HepG2 (cell line): Measurements from ENCODE around the gene CHCHD1. TPM values are rescaled to one million over a fixed set of nuclear protein-coding genes. Genes with fewer than 3 reads are reported as not detected.
A peak's percentile ranks its signal among the peaks of the same experiment; 100 is the strongest.

Source experiments
- ATAC-seq: fragments of 200-7000 bp; cut with Tn5 transposase; 3 replicates; pipeline ENCODE4 v1.9.1; 2020; ENCODE audit warnings: mild to moderate bottlenecking, moderate library complexity
- BruUV-seq: library from RNA; stranded (reverse); fragments of 400-500 nt; replicated peaks from 2 replicates; lab custom pipeline; 2021; lab: Mats Ljungman, UMichigan
- CTCF ChIA-PET: fragments of 300-600 bp; formaldehyde crosslinking; extraction: SDS; loops from one replicate; lab custom pipeline; 2021; ENCODE audit warnings: low total read pairs, inconsistent platforms, low intra/inter-chr PET ratio; lab: Yijun Ruan, JAX
- POLR2A ChIA-PET: fragments of 350-600 bp; sonication (Branson Sonifier 250); formaldehyde crosslinking; loops from one replicate; lab custom pipeline; 2020; ENCODE audit warnings: antibody characterized with exemption, inconsistent platforms; lab: Yijun Ruan, JAX
- DNase-seq: peaks from one replicate; pipeline ENCODE4 v3.0.0-alpha.2; 2015; ENCODE audit warnings: low spot score
- FAIRE-seq: peaks from 3 replicates; lab custom pipeline; 2011; peaks lifted over from hg19 to GRCh38; lab: Jason Lieb, UNC
- H2AFZ ChIP-seq: one replicate; pipeline ENCODE4 v1.6.1; 2011; ENCODE audit warnings: low read length, inconsistent platforms
- H3K27ac ChIP-seq: fragments of 300-600 bp; 3 replicates; pipeline ENCODE4 v1.8.0; 2011; ENCODE audit warnings: mixed run types, mild to moderate bottlenecking, mixed read lengths, low read length, inconsistent platforms; ENCODE audit not compliant: insufficient read depth; ENCODE audit errors: extremely low read length
- H3K27me3 ChIP-seq, 2 experiments: fragments of 200-600 bp in 1 of 2; 2 replicates in 1 of 2; 3 replicates in 1 of 2; pipeline versions ENCODE4 v1.6.0 to v1.8.0; 2011; ENCODE audit warnings: low read length in 2 of 2, mild to moderate bottlenecking in 2 of 2, moderate library complexity in 2 of 2, inconsistent platforms in 1 of 2; ENCODE audit not compliant: insufficient read depth in 2 of 2, control insufficient read depth in 1 of 2
- H3K36me3 ChIP-seq, 2 experiments: fragments of 200-600 bp in 1 of 2; replicated peaks in 1 of 2; 2 replicates in 1 of 2; 3 replicates in 1 of 2; pipeline versions ENCODE4 v1.5.1 to v1.8.0; 2011; ENCODE audit warnings: low read length in 2 of 2, inconsistent platforms in 1 of 2; ENCODE audit not compliant: insufficient read depth in 2 of 2, control insufficient read depth in 1 of 2
- H3K4me1 ChIP-seq: 2 replicates; pipeline ENCODE4 v1.5.1; 2012; ENCODE audit warnings: low read length, inconsistent platforms; ENCODE audit not compliant: insufficient read depth
- H3K4me2 ChIP-seq: 2 replicates; pipeline ENCODE4 v1.6.0; 2011; ENCODE audit warnings: low read depth, low read length, inconsistent platforms
- H3K4me3 ChIP-seq, 3 experiments: fragments of 200-600 bp in 1 of 3; sonication (generic), shearing (Covaris generic) in 1 of 3; replicated peaks in 1 of 3; 2 replicates each; pipeline ENCODE4 v1.5.1; 2011 to 2016; ENCODE audit warnings: low read length in 3 of 3, inconsistent platforms in 2 of 3, low read depth in 2 of 3, mild to moderate bottlenecking in 2 of 3, control low read depth in 1 of 3, mixed read lengths in 1 of 3; ENCODE audit not compliant: insufficient read depth in 1 of 3
- H3K79me2 ChIP-seq: one replicate; pipeline ENCODE4 v1.6.1; 2011; ENCODE audit warnings: low read length, inconsistent platforms; ENCODE audit not compliant: insufficient read depth
- H3K9ac ChIP-seq: 2 replicates; pipeline ENCODE4 v1.6.0; 2011; ENCODE audit warnings: mild to moderate bottlenecking, low read depth, low read length, inconsistent platforms; ENCODE audit not compliant: insufficient read depth
- H3K9me3 ChIP-seq: 2 replicates; pipeline ENCODE4 v1.5.1; 2012; ENCODE audit warnings: mild to moderate bottlenecking, low read length
- H4K20me1 ChIP-seq: 2 replicates; pipeline ENCODE4 v1.6.0; 2011; ENCODE audit warnings: inconsistent platforms, mild to moderate bottlenecking, low read length, moderate library complexity; ENCODE audit not compliant: insufficient read depth
- AGO2 ChIP-seq: fragments of 200-400 bp; formaldehyde crosslinking; optimal IDR thresholded peaks from 2 replicates; pipeline ENCODE3; 2017; ENCODE audit warnings: mild to moderate bottlenecking, low read depth, low read length, moderate library complexity
- AKAP8 ChIP-seq: sonication (generic); formaldehyde crosslinking; IDR thresholded peaks from 2 replicates; pipeline ENCODE4 v1.5.1; 2020; ENCODE audit warnings: mild to moderate bottlenecking, missing genetic modification reagents
- GATAD2A ChIP-seq: IDR thresholded peaks from 2 replicates; pipeline ENCODE4 v1.6.1; 2016
- JARID2 ChIP-seq: sonication (generic); formaldehyde crosslinking; IDR thresholded peaks from 2 replicates; pipeline ENCODE4 v1.8.1; 2023; ENCODE audit warnings: missing genetic modification reagents, inconsistent platforms; ENCODE audit not compliant: insufficient replicate concordance
- POLR2AphosphoS2 ChIP-seq: IDR thresholded peaks from 2 replicates; pipeline ENCODE4 v1.6.1; 2011; ENCODE audit warnings: low read depth, low read length, improper control_type of control experiment
- RBFOX2 ChIP-seq: fragments of 200-400 bp; formaldehyde crosslinking; IDR thresholded peaks from 2 replicates; pipeline ENCODE4 v1.6.1; 2017; ENCODE audit warnings: low read depth, mild to moderate bottlenecking, low read length
- ZNF607 ChIP-seq: sonication (generic); formaldehyde crosslinking; IDR thresholded peaks from 2 replicates; pipeline ENCODE4 v1.5.1; 2020; ENCODE audit warnings: missing genetic modification reagents, mild to moderate bottlenecking, borderline replicate concordance
- WGBS: methylation state at CpG from one replicate; pipeline ENCODE4 v1.1.6; 2017; ENCODE audit warnings: low lambda C conversion rate; 5-methylcytosine and 5-hydroxymethylcytosine counted together
- in situ Hi-C: cut with HindIII; loops from 2 replicates; pipeline ENCODE4 v1.10.0; 2017; ENCODE audit warnings: low pct_unique_long_range_greater_than_20kb; ENCODE audit not compliant: extremely low pct_ligation_motif_present
- intact Hi-C: fragments of 100-400 bp; cut with micrococcal nuclease; formaldehyde crosslinking; loops from one replicate; pipeline ENCODE4 v1.10.0; 2022; ENCODE audit not compliant: unreplicated experiment
- polyA plus RNA-seq, 8 experiments: library from polyadenylated mRNA; depleted of rRNA in 3 of 8; stranded (reverse) in 7 of 8; unstranded in 1 of 8; fragments of >200 nt; fragmentation: Illumina TruSeq in 4 of 8; extraction: Trizol in 4 of 8; gene quantifications; 2 replicates each; pipeline versions ENCODE4 v1.2.1 to v1.2.3, GENCODE V29; 2011 to 2016; ENCODE audit warnings: low read depth in 4 of 8, missing spikeins in 1 of 8, mixed read lengths in 1 of 8; ENCODE audit not compliant: insufficient read depth in 1 of 8
- total RNA-seq, 5 experiments: library from RNA; depleted of rRNA; stranded (reverse); fragments of >200 nt; fragmentation: Illumina TruSeq; extraction: Trizol; gene quantifications; 2 replicates each; pipeline ENCODE4 v1.2.3, GENCODE V29; 2016; ENCODE audit warnings: low read depth in 1 of 5
- TF ChIP-seq, protein P1 (sequence below): sonication (generic); formaldehyde crosslinking; IDR thresholded peaks from 2 replicates; pipeline ENCODE4 v1.5.0; 2020; ENCODE audit warnings: mild to moderate bottlenecking, missing genetic modification reagents

The CHCHD1 gene
- total and polyA plus RNA-seq, 2 of the 13 experiments (the other 11 are each of a cell fraction or from before 2014, with no cell fraction given) = 36.9 to 71.2 TPM

DNA sequence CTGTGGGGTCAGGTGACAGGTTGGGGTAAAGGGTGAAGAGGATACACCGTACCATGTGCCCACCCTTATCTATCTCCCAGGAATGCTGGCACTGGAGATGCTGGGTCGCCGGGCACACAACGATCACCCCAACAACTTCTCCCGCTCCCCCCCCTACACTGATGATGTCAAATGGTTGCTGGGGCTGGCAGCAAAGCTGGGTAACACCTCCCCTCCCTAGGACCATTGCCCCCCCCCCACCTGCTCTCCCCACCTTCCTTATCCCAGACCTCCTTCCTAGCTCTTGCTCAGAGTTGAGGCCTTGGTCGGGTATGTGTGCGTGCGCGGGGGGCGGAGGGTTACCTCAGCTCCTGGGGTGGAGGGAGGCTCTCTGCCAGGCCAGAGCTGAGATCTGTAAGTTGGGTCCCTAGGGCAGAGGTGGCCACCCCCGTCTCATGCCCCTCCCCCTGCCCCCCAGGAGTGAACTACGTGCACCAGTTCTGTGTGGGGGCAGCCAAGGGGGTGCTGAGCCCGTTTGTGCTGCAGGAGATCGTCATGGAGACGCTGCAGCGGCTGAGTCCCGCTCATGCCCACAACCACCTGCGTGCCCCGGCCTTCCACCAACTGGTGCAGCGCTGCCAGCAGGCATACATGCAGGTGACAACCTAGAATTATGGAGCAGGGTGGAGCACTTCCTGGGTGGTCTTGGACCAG lies 18.9 kb downstream of the CHCHD1 start:
- Histone ChIP-seq H3K27ac (no peak overlapping the region), H4K20me1 (no peaks in the 10 kb centered on the region; the same call in 1 of the 2 replicates), H2AFZ (no peak overlapping the region), H3K4me1 (no peaks in the 10 kb centered on the region), H3K9me3 (no peaks in the 10 kb centered on the region), H3K36me3 (peaks cover 29 to 73% of the 10 kb centered on the region in 2 experiments), H3K4me2 (no peak overlapping the region), H3K79me2 (no peaks in the 10 kb centered on the region), H3K27me3 (no peaks in the 10 kb centered on the region), H3K4me3 (no peak overlapping the region), H3K9ac (no peak overlapping the region)
- ATAC-seq (no peak), FAIRE-seq (no peak), DNase-seq (no peak)
- POLR2A ChIA-PET = interaction anchor here (0.6 to 1.7 kb wide), 2 partner anchors 9 to 14 kb away, joined by 3 to 5 read pairs; no protein-coding TSS in a partner anchor
- WGBS = 96% methylated on average over 10 of the region's 20 CpGs
- peak; percentile 60 for TF ChIP-seq AGO2
- TF ChIP-seq AKAP8 (CRISPR knock-in tag) = no peak
- peak; percentile 41; the same call in 1 of the 2 replicates for TF ChIP-seq RBFOX2
- TF ChIP-seq POLR2AphosphoS2 = 0 out of 2 replicates have a peak, but pooled peaks have one; percentile 14
- no peak for TF ChIP-seq GATAD2A
- TF ChIP-seq ZNF607 = no peak
- no peak for TF ChIP-seq JARID2
- TF ChIP-seq, protein P1, sequence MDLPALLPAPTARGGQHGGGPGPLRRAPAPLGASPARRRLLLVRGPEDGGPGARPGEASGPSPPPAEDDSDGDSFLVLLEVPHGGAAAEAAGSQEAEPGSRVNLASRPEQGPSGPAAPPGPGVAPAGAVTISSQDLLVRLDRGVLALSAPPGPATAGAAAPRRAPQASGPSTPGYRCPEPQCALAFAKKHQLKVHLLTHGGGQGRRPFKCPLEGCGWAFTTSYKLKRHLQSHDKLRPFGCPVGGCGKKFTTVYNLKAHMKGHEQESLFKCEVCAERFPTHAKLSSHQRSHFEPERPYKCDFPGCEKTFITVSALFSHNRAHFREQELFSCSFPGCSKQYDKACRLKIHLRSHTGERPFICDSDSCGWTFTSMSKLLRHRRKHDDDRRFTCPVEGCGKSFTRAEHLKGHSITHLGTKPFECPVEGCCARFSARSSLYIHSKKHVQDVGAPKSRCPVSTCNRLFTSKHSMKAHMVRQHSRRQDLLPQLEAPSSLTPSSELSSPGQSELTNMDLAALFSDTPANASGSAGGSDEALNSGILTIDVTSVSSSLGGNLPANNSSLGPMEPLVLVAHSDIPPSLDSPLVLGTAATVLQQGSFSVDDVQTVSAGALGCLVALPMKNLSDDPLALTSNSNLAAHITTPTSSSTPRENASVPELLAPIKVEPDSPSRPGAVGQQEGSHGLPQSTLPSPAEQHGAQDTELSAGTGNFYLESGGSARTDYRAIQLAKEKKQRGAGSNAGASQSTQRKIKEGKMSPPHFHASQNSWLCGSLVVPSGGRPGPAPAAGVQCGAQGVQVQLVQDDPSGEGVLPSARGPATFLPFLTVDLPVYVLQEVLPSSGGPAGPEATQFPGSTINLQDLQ (CRISPR knock-in tag) = no peak
- no TSS peak for BruUV-seq
- intact Hi-C loops = no loop called here
- CTCF ChIA-PET = no interaction called here
- in situ Hi-C loops = no loop called here
